GM03348 (cell line): Measurements from ENCODE around the gene MYOT.

Experiments used
- DNase-seq: peaks from one replicate; pipeline ENCODE4 v3.0.0; 2012; ENCODE audit warnings: low spot score

The MYOT gene

DNA sequence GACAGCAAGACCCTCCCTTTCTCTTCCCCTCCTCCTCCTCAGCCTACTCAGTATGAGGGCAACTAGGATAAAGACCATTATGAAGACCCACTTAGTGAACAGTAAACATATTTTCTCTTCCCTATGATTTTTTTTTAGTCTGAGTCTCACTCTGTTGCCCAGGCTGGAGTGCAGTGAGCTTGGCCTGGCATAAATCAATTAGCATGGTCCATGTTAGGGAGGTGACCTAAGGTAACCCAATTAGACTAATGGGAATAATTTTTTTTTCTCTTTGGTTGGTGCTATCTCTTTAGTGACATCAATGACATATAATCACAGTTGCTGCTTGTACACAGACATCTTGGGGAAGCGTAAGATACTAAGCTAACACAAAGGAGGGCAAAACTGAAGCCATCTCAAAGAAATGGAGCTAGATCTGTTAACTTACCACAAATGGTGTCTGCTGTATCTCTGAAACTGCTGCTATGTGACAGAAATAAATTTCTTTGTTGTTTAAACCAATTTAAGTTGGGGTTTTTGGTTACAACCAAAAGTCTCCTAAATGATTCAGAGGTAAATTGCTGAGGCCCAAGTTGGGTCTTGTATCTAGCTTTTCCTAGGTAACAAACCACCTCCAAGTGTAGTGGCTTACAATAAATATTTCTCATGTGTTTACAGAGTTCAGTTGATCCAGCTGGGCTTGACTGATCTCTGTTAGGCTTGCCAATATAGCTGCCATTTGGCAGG lies 34.9 kb downstream of the MYOT start:
- DNase-seq: no peak

GRCh38 chr5:137914758-137915157 lies 47.1 kb downstream of the MYOT start:
- DNase-seq: no peak

DNA sequence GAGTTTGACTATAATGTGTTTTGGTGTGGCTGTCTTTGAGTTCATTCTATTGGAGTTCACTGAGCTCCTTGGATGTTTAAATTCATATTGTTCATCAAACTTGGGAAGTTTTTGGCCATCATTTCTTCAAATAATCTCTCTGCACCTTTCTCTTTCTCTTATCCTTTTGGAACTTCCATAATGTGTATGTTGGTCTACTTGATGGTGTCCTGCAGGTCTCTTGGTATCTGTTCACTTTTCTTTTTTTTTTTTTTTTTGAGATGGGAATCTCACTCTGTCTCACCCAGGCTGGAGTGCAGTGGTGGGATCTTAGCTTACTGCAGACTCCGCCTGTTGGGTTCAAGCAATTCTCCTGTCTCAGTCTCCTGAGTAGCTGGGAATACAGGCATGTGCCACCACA lies 49.3 kb downstream of the MYOT start:
- DNase-seq: no peak

DNA sequence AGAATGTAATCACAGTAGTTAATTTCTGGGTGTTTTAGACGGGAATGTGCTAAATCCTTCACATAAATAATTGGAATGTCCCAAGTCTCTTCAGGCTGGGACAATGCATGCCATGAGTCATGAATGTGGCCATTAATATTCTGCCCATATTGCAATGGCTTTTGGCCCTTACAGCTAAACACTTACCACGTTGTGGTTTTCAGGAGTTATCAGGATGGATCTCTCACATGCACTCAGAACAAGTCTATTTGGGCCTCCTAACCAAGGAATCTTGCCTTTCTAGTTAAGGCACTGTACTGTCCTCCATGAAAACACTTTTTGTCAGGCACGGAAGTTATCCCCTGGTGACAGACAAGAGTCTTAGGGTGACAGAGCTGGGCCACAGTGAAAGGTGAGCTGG lies 54.3 kb downstream of the MYOT start:
- DNase-seq: no peak

- no peak for DNase-seq
Measured at GRCh38 chr5:137923856-137924255, 56.2 kb downstream of the MYOT start.

DNA sequence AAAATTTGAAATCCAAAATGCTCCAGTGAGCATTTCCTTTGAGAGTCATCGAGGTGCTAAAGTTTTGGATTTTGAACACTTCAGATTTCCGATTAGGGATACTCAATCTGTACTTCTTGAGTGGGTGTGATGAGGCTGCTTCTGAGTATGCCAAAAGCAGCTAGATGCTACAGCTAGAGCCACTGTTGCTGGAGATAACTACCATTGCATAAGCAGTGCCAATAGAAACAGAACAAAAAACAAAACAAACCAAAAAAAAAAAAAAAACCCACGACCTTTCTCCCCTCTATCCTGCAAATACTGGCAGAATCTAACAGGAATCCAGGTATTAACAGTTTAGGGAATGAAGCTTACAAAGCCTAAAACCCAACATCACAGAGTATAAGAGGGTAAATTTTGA lies 65.1 kb downstream of the MYOT start:
- DNase-seq: no peak

DNA sequence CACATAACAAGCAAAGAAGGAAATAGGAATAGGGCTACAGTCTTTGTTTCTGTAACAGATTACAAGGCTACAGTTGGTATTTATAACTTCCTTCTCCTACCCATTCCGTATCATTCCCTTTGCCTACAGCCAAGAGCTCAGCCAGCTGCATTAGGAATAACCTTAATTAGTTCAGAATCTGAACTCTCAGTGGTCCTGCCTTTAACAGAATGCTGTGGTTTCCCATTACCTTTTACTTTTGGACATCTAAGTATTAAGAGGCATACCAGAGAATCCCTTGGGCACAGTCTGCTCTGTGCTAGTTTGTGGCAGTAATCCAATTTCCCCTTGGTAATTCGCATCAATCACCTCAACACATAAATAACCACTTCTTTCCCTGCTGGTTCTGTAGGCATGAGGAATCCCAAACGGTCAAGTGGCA lies 65.8 kb downstream of the MYOT start:
- no peak for DNase-seq

GRCh38 chr5:137935190-137935589 lies 67.5 kb downstream of the MYOT start:
- no peak for DNase-seq

GRCh38 chr5:137935694-137936093 lies 68.0 kb downstream of the MYOT start:
- no peak for DNase-seq
